ENCODE data around the gene NOX4.

Gene NOX4

DNA sequence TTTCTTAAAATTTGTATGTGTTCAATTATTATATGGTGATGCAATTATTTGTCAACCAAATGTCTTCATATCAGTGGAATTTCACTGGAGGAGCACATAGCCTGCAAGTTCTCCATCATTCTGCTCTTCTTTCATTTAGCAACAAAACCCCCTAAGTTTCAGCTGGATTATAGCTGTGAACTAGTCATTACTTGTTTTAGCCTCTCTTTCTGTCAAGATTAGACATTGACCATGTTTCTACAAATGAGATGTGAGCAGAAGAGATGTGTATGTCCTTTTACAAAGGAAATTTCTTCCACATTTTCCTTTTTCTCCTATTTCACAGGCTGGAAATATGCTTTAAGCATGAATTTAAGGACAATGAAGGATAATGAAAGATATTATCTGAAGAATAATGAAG, 9.2 kb upstream of the NOX4 start:
- in situ Hi-C loops (cut with MboI; ENCODE audit: low pct_unique_long_range_greater_than_20kb, low sequenced_read_pairs, unreplicated experiment) = no loop called here
- TF ChIP-seq, protein P1, sequence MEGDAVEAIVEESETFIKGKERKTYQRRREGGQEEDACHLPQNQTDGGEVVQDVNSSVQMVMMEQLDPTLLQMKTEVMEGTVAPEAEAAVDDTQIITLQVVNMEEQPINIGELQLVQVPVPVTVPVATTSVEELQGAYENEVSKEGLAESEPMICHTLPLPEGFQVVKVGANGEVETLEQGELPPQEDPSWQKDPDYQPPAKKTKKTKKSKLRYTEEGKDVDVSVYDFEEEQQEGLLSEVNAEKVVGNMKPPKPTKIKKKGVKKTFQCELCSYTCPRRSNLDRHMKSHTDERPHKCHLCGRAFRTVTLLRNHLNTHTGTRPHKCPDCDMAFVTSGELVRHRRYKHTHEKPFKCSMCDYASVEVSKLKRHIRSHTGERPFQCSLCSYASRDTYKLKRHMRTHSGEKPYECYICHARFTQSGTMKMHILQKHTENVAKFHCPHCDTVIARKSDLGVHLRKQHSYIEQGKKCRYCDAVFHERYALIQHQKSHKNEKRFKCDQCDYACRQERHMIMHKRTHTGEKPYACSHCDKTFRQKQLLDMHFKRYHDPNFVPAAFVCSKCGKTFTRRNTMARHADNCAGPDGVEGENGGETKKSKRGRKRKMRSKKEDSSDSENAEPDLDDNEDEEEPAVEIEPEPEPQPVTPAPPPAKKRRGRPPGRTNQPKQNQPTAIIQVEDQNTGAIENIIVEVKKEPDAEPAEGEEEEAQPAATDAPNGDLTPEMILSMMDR (IDR thresholded peaks at IDR 0.05; ENCODE audit: extremely low read depth, insufficient read depth, missing control alignments) = no peak
- no peak for DNase-seq (ENCODE audit: low spot score)

DNA sequence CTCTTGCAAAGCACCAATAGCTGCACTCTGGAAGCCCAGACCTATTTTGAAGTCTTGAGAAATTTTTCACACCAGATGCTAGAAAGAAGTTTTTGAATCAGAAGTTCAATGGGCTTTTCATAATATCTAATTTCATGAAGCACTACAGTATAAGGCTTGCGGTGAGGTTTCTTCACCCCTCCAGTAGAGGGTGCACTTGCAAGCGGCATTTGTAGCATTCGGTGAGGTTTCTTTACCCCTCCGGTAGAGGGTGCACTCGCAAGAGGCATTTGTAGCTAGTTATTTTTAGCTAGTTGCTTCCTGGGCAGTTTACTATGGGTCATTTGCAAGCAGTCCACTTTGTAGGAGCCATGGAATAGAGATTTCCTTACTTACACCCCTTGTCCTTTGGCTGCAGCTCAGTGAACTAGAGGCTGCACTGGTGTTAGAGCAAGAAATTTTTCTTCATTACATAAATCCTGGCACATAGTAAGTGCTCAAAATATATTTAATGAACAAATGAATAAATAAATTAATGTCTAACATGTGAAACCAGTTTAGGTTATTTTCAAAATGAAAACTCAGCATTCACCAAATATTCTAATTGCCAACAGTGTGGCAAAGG, 7.8 kb upstream of the NOX4 start:
- TF ChIP-seq, protein P1 (IDR thresholded peaks at IDR 0.05; ENCODE audit: extremely low read depth, insufficient read depth, missing control alignments) = no peak
- DNase-seq (ENCODE audit: low spot score) = no peak
- in situ Hi-C loops (cut with MboI; ENCODE audit: low pct_unique_long_range_greater_than_20kb, low sequenced_read_pairs, unreplicated experiment) = no loop called here

DNA sequence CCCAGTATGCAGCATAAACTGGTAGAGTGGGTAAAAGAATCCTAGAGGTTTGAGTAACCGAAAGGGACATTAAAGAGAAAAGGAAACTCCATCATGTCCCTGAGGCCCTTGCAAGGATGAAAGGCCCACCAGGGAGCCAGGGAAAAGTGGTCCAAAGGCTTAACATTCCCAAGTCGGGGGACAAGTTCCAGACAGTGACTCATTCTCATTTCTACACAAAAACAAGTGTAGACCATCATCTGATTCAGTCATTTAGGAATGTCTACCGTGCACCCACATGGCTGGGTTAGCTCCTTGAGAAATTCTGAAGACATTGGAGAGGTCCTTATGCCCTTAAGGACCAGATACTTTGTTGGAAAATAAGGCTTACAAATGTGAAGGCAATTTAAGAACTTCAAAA, 4.8 kb upstream of the NOX4 start:
- in situ Hi-C loops (cut with MboI; ENCODE audit: low pct_unique_long_range_greater_than_20kb, low sequenced_read_pairs, unreplicated experiment) = no loop called here
- DNase-seq (ENCODE audit: low spot score) = no peak
- TF ChIP-seq, protein P1 (IDR thresholded peaks at IDR 0.05; ENCODE audit: extremely low read depth, insufficient read depth, missing control alignments) = no peak

DNA sequence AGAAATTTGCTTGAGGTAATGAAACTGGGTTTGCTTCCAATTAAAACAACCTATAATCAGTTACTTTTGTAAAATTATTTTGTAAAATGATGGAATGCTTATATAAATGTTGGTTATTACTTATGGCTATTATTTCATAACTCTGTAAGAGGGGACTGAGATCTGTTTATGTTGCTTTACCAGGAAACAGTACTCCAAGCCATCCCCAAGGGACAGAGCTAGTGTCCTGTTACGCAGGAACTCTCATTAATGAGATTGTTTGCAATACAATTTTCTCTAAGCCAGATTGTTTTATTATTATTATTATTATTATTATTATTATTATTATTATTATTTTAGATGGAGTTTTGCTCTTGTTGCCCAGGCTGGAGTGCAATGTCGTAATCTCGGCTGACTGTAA, 2.3 kb upstream of the NOX4 start:
- DNase-seq (ENCODE audit: low spot score) = no peak
- in situ Hi-C loops (cut with MboI; ENCODE audit: low pct_unique_long_range_greater_than_20kb, low sequenced_read_pairs, unreplicated experiment) = no loop called here
- TF ChIP-seq, protein P1 (IDR thresholded peaks at IDR 0.05; ENCODE audit: extremely low read depth, insufficient read depth, missing control alignments) = no peak

DNA sequence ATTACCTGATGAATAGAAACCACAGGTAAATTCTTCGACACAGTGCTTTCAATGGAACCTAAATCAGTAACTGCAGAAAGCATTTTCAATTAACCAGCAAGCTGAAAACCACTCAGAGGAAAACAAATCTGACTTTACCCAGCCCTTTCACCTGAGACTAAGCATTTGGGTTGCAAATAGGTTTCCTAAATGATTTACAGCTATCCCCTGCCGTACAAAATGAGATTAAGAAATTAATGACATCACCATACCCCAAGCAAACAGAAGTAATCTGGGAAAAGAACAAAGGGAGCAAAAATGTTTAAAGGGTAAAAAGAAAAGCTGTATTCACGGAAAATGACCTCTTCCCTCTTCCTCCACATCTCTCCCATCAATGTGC, 584 bp downstream of the NOX4 start:
- TF ChIP-seq, protein P1 (IDR thresholded peaks at IDR 0.05; ENCODE audit: extremely low read depth, insufficient read depth, missing control alignments) = no peak
- in situ Hi-C loops (cut with MboI; ENCODE audit: low pct_unique_long_range_greater_than_20kb, low sequenced_read_pairs, unreplicated experiment) = no loop called here
- no peak for DNase-seq (ENCODE audit: low spot score)

DNA sequence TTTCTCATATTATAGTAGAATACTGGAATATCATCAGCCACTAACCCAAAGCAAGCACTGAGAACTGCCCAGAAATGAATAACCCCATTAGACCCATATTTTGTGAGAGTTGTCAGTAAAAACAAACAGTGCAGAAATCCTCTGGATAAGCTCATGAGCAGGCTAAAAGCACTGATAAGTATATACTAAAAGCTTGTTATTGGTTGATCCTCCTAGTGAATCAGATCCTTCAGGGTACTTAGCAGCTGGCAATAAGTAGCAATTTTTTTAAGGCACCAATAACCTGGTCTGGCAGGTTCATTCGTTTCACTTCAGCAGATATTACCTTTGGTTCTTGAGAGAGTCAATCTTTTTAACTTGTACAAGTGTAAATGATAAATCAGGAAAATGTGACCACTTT, 1.2 kb downstream of the NOX4 start:
- TF ChIP-seq, protein P1 (IDR thresholded peaks at IDR 0.05; ENCODE audit: extremely low read depth, insufficient read depth, missing control alignments) = no peak
- DNase-seq (ENCODE audit: low spot score) = no peak
- in situ Hi-C loops (cut with MboI; ENCODE audit: low pct_unique_long_range_greater_than_20kb, low sequenced_read_pairs, unreplicated experiment) = no loop called here

DNA sequence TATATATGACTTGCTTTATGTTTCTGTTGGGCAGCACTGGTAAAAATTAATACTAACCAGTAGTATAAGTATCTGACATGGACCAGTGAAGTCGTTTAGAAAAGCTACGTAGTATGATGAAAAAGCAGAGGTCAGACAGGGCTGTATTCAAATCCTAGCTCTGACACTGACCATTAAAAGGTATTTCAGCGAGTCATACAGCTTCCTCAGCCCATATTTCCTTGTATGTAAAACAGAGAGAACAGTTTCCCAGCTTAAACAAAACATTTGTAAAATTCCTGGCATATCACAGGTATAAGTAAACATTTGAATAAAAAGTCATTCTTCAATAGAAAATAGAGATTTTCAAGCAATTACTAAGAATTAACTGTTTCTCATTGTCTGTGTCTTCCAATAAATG, 4.2 kb downstream of the NOX4 start:
- TF ChIP-seq, protein P1 (IDR thresholded peaks at IDR 0.05; ENCODE audit: extremely low read depth, insufficient read depth, missing control alignments) = no peak
- DNase-seq (ENCODE audit: low spot score) = no peak
- in situ Hi-C loops (cut with MboI; ENCODE audit: low pct_unique_long_range_greater_than_20kb, low sequenced_read_pairs, unreplicated experiment) = no loop called here
